NCI-H2107 treated with DMSO at 0.1 percent for 48 hours (cell line): ENCODE measurements around the gene CELF2.

Experiments
- DNase-seq: peaks from one replicate; lab custom pipeline; 2025; ENCODE audit not compliant: unreplicated experiment; lab: John Stamatoyannopoulos, UW

Gene CELF2

DNA sequence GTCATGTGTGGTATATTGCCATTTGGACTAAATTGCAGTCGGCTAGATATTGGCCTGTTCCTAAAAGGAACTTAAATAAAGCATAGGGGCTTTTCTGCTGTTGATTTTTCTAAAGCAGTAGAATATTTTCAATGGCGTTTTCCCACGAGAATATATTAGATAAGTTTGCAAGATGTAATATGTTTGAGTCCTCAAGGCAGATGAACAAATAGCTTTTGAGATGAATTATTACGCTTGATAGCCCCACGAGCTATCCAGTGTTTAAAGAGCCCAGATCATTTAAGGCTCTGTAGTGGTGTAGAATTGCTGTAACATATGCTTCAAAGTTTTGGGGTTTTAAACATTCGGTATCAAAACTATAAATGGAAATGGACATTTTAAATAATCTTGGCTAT lies 2.9 kb downstream of the CELF2 start:
- DNase-seq = no peak

DNA sequence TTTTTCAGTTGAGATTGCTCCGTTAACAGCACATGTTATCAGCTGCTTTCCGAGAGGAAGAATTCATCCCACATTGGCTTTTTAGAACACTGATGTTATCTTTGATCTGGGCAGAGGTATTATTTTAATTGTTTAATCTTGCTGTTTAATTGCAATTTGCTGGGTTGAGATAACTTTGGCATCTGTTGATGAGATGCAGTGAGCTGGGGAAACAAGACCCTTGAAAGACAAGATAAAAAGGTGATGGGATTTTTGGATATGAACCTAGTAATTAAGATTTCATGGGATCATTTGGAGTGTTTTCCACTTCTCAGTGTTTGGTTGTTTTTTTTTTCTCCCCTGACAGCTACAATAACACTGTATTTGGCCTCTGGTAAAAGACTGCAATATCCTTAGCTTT lies 4.5 kb downstream of the CELF2 start:
- no peak for DNase-seq

DNA sequence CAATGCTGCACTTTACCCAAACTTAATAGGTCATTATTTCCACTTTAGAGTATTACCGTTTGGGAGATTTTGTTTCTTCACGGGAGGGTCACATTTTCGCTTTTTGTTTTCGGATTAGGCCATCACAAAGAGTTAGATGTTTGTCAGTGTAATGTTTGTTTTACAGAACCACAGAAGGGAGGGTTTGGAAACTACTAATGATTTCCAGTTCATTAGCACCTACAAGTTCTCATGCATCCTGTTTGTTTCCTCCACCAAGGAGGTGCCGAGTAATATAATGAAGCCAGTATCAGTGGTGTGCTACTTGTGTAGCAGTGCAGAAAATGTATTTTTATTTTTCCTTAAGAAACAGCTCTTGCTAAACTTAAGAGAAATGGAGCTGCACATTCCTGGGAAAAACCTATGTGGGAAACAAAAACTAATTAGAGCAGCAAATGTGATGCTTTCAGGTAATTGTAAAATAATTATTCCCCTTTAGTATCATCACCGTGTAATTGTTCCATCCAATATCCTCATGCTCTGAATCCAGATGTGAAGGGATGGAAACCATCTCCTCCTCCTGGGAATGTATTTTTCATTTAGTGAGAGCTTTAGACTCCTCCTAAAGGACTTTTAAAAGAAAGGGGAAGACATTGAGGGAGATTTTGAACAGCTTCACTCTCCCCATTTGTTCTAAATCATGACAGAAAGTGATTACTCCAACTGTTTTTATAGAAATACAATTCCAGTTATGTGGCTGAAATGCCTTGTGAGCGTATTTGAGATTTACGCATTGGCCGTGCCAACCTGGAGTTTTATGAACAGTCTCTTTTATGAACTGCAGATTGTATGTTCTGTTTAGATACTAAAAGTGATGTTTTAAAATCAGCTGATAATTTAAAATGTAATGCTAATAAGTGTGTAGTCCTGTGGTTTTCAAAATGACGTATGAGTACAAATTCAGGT lies 5.6 kb downstream of the CELF2 start:
- no peak for DNase-seq

DNA sequence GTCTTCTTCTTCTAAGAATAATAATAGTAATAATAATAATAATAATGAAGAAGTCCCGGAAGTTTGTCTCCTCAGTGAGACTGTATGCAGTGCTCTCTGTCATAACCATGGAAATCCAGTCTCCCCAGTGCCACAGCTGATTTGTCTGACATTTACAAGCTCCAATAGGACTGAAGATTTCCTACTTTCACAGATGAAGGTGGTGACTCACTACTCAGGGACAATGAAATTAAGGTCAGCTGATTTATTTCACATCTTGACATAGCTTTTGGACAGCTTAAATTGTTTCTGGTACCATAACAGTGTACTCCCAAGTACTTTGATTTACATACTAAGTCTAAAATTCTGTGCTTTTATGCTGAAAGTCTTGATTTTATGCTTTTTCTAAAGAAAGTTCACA lies 6.9 kb downstream of the CELF2 start:
- no peak for DNase-seq

DNA sequence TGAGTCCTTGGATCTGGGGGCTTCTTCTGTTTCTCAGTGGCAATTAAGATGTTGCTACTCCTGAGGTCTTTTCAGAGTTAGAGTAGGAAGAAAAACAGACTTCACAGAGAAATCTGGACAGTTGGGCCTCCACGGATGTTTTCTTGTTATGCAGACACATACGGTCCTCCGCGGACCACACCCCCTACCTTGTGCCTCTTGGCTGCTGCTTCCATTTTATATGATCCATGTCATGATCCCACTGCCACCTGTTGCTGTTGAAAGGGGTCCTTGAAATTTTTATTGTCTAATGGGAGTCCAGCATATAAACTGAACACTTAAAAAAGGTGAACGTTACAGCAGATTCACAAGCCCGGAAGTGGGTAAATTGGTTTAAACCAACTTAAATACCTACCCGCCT lies 8.3 kb downstream of the CELF2 start:
- DNase-seq = no peak

DNA sequence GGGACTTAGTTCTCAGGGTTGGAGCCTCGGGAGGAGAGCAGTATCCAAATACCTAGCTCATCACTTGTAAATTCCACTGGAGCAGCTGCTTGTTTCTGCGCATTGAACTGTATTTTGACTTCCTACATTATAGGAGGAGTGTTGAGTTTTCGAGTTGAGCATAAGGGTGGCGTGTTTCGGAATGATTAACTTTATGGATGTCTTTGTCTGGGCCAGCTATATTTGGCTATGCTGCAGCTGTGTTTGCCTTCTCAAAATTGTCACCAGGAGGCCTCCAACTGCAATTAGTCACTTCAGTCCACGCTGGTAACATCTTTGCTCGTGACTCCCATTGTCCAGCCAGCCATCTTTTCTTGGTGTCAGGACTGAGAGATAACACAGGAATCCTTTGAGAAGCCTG lies 9.1 kb downstream of the CELF2 start:
- no peak for DNase-seq

DNA sequence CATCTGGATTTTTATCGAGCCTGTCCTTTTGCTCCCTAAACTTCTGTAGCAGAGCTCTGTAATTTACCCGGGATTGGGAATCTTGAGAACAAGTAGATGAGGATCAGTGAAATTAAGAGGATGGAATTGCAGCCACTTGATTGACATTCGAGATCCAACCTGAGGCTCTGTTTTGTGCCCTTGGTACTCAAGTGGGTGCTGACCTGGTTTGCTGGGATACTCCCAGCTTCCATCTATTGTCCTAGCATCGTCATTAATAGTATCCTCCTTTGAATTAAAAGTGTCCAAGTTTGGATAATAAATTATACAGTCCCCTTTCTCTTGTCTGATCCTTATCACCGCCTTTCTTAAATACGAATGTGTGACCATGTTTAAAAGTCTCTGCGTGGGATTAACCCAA lies 17.1 kb downstream of the CELF2 start:
- no peak for DNase-seq

DNA sequence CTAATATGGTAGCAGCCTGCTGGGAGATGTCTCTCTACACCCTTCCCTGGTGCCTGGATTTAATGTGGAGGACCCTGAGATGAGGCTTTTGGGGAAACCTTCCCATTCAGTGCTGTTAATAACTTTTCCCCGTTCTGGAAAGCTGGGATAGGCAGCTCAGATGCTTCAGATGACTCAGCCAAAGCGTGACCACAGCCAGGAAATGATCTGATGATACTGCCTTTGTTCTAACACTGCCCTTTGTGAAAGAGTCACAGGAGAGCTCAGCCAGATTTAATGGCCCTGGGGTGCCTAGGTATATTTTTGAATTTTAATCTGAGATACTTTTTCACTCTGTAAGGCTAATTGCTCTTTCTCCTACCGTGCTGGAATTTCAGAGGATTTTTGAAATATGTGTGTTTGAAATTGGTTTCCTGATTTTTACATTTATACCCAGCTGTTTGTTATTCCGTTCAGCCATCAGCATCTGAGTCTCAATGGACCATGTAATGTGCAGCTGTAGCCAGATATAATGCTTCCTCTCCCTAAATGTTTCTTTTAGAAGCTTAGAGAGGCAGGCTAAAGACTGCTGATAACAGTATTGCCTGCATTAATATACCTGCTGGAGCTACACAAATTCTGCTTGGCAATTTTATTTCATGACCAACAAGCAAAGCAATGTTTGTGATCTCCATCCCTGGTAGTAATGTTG lies 17.8 kb downstream of the CELF2 start:
- no peak for DNase-seq

DNA sequence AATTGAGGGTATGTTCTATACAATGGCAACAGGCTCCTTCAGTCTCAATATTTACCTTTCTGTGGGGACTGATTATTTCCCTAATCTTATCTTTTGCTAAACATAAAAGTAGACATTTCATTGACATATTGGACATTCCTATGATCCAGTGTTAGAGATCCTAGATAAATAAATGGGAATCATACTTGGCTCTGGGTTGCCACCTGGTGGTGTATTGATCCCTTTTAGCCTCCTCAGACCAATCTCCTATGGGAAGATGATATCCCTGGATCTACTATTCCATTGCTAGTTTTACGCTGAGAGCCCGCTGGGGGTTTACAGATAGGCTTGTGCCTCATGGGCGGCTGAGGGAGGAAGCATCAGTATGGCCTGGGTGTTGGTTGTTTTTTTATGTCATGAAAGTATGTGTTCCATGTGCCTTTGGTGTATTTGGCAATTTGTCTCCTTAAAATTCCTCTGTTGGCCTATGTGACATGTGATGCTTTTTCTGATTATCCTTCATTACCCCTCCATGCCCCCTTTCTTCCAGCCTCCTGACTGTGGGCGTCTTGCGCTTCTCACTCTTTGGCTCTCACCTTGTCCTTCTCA lies 18.8 kb downstream of the CELF2 start:
- peak; percentile 2 for DNase-seq

DNA sequence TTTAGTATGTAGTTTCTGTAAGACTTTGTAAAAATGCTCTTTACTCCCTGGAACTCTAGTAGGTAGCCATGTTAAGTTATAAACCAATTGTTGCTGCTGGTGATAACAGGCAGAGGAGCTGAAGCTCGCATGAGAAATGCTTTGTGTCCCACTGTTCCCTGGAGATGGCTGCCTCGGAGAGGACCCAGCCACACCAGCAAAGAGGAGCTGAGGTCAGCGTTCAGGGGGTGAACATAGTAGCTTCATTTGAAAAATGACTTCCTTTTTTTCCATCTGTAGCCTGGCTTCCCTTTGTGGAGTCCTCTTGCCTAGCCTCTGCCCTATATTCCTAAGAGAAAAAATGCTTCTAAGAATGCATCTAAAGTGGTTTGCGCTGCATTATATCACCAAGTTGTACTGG lies 20.3 kb downstream of the CELF2 start:
- DNase-seq = no peak

DNA sequence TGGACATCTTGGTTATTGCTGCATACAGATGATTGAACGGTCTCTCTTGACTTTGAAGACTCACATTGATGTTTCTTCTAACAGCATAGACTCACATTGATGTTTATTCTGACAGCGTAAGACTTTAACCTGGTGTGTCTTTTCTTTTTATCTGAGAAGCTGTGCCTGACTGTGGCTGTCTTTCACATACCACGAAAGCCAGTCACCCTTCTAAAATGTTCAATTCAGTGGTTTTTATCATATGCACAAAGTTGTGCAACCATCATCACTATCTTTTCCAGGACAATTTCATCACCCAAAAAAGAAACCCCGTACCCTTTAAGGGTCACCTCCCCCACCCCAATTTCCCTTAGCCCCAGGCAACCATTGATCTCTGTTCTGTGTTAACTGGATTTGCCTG lies 24.7 kb downstream of the CELF2 start:
- DNase-seq = no peak

DNA sequence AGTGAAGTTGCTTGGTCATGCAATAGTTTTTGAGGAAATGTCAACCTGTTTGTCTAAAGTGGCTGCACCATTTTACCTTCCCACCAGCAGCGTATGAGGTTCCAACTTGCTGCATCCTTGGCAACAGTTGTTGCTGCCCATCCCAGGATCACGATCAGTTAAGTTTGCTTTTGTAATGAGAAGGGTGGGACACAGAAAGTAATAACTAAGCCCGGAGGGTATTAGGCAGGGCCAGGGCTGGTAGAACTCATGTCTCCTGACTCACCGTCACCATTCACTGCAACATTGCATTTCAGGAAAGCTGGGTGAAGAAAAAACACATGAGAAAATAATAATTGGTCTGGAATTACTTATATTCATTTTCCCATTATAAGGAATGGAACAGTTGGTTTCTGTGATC lies 25.4 kb downstream of the CELF2 start:
- DNase-seq = no peak

DNA sequence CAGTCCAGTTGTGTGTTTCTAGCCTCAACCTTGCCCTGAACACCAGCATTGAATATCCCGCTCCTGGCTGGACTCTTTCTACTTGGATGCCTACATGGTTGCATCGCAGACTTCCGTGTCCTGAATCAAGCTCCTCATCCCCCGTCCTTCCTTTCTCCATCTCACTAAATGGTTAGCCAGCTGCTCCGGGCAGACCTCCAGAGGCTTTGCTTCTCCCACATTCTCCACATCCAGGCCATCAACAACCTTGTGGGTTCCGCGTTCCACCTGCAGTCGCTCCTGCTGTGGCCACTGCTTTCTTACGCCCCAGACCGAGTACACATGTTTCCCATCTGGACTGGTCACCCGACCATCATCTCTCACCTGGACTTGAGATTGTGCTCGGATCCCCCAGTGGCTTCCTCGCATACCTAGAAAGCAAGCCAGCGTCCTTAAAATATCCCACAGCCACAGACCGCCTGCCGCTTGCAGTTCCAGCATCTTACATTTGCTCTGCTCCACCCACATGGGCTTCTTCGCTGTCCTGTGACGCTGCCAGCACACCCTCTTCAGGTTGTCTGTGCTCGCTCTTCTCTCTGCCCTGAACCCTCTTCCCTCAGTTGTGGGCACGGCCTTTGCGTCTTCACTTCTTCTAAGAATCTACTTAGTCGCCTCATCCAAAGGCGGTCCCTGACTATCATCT lies 25.9 kb downstream of the CELF2 start:
- no peak for DNase-seq

DNA sequence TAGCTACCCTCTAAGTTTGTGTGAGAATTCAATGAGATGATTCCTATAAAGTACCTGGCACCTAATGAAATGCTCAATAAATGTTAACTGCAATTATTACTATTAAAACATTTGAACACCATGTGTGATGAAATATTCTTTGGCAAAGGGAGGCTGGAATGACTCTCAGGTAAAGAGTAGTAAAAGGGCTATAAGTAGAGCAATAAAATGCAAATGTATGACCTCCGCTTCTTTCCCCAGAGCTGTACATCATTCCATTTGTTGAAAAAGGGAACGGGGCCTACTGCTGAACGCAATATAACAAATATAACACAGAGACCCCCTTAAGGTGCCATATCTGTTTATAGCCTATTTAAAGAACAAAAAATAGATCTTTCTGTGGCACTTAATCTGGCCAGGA lies 27.8 kb downstream of the CELF2 start:
- DNase-seq = no peak

DNA sequence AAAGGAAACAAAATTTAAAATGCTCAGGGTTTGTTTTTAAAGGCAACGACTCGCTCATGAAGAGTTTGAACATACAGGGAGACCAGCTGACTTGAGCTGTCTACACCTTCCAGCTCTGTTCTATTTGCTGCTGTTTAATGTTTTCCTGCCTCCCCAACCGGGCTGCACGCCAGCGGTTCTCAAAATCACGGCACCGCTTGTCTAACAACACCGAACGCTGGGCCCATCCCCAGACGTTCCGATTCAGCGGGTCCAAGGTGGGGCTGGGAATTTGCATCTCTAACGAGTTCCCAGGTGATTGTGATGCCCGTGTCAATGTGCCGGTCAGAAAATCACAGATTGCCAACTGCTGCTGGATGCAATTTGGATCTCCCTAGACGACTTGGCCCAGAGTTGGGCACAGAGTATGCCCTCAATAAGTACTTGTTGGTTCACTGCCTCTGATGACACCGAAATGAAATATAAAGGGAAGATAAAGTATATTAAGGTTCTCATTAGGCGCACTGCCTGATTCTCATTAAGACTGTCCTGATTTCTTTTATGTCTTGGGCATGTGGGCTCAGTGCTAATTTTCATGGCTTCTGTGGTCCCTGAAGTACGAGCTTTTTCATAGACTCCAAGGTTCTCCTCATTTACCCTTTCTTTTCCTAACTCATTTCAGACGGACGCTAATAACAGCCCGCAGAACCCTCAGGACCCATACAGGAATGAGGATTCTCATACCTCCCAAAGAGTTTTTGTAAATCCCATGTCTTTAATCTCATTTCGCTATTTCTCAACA lies 28.5 kb downstream of the CELF2 start:
- no peak for DNase-seq

DNA sequence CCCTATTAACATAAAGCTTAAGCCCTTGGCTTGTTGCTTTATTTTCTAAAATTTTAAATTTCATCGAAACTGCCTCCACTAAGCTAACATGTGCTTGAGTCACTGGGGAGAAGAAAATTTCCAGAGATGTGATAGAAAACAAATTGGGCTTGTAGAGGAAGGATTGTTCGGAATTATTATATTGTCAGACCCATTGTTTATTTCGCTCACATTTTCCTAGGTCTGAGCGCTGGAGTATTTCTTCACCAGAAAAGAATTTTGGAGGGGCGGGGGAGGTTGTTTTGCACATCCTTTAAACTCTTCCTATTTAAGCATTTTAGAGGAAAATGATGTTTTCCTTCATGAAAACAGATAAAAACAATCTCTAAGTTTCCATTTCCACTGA lies 29.1 kb downstream of the CELF2 start:
- no peak for DNase-seq

DNA sequence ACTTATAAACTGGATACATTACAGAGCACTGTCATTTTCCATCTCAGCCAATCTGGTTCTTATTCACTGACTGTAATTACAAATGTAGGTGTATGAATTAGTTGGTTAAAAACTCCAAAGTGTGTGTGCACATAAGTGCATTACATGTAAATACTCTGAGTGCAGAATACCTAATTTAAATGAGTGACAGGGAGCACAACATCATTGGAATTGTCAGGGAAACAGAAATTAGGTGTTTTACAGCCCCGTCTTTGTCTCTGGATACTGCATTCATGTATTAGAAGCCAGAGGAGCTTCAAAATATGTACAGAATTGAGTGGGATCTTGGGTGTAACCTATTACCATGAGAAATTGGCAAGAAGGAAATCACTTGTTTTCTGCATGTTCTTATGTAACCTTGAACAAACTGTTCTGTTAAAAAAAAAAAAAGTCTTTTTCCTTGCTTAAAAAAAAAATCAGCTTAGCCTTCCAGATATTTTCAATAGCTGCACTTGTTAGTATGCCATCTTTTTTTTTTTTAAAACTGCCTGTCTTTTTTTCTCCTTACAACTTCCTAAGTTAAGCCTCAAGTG lies 31.1 kb downstream of the CELF2 start:
- DNase-seq = no peak

DNA sequence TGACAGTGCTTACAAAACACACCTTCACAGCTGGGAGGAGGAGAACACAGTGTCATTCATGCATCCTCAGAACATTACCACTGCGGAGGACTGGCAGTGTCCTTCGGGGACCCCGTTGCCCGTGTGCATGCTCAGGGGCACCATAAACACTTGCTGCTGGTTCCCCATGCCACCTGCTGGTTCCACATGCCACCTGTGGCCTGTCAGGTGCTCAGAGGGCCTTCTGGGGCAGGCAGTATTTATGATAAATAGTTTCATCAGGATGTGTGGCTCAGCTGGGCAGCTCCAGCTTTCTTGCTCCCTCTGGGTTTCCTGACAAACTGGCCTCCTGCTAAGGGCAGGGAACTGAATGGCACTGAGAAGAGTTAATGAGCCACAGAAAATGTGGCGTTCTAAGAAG lies 32.1 kb downstream of the CELF2 start:
- no peak for DNase-seq

DNA sequence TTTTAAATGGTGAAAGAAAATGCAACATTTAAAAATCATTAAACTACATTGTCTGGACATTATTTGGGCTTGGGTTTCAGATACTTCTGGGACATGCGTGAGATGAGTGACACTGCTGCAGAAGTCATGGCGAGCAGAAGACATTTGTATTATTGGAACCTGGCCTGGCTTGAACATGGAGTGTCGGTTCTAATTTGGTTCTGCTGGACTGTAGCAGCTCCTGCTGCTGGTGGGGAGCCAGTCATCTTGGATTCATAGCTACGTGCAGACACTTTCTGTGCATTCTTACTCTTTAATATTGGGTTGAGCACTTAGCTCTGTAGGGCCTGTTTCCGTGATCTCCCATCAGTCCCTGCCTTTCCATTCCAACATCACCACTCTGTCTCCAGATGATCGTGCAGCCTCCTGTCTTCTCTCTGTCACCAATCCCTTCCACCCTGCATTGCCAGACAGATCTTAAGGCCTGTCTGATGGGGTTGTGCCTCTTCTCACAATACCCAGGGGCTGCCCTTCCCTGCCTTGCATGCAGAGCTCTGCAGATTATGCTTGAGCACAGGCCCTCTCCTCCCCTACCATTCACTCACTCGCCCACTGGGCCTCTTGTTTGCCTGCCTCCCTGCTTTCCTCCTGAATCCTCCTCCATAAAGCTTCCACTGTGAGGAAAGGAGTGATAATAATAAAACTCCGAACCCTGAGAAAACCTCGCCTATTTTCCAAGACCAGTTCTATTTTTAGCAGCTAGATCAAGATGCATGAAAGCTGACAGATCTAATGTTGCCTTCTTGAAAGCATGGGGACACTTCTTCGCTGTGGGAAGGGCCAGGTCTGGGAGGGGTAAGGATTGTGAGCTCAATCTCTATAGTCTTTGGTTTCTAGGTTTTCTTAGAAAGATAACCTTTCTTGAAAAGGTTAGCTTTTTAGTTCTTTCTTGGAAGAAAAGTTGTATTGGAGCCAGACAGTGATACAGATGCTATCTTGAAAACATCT lies 32.9 kb downstream of the CELF2 start:
- no peak for DNase-seq
